NCI-H1092 (cell line): ENCODE measurements around the gene MUCL3.
"Not testable (repeated sequence)": the region's sequence is repeated elsewhere in the genome, so short reads cannot be mapped to it uniquely, and the experiment has no call there.

Experiments
- DNase-seq: peaks from one replicate; lab custom pipeline; 2025; lab: John Stamatoyannopoulos, UW

The MUCL3 gene

GRCh38 chr6:30939473-30939872, 1.3 kb upstream of the MUCL3 start:
- DNase-seq, result no peak

GRCh38 chr6:30942338-30943060, 1.7 kb downstream of the MUCL3 start:
- DNase-seq, result no peak

GRCh38 chr6:30944051-30944450, 3.3 kb downstream of the MUCL3 start:
- DNase-seq, result no peak

GRCh38 chr6:30945281-30945680, 4.5 kb downstream of the MUCL3 start:
- DNase-seq, result no peak

- no peak for DNase-seq
Observed at GRCh38 chr6:30947231-30947630, 6.5 kb downstream of the MUCL3 start.

GRCh38 chr6:30948811-30949210, 8.0 kb downstream of the MUCL3 start:
- no peak for DNase-seq

- DNase-seq, result no peak
Observed at GRCh38 chr6:30951907-30952469, 11.2 kb downstream of the MUCL3 start.

GRCh38 chr6:30954631-30955366, 14.0 kb downstream of the MUCL3 start:
- DNase-seq, result no peak

- DNase-seq, result no peak
Observed at GRCh38 chr6:30955367-30956042, 14.7 kb downstream of the MUCL3 start.

GRCh38 chr6:30957716-30958115, 16.9 kb downstream of the MUCL3 start:
- DNase-seq, result no peak

- no peak for DNase-seq
Observed at GRCh38 chr6:30960907-30961673, 20.3 kb downstream of the MUCL3 start.

GRCh38 chr6:30962716-30963115, 21.9 kb downstream of the MUCL3 start:
- no peak for DNase-seq

GRCh38 chr6:30963641-30964040, 22.9 kb downstream of the MUCL3 start:
- no peak for DNase-seq

- no peak for DNase-seq
Observed at GRCh38 chr6:30964075-30964474, 23.3 kb downstream of the MUCL3 start.

- DNase-seq, result no peak
Observed at GRCh38 chr6:30965140-30965601, 24.4 kb downstream of the MUCL3 start.

- DNase-seq, result no peak
Observed at GRCh38 chr6:30966154-30966553, 25.4 kb downstream of the MUCL3 start.

- DNase-seq, result not testable (repeated sequence)
Observed at GRCh38 chr6:30969171-30969570, 28.4 kb downstream of the MUCL3 start.

GRCh38 chr6:30970946-30971345, 30.2 kb downstream of the MUCL3 start:
- no peak for DNase-seq

GRCh38 chr6:30972816-30973215, 32.0 kb downstream of the MUCL3 start:
- no peak for DNase-seq

GRCh38 chr6:30974490-30975252, 33.9 kb downstream of the MUCL3 start:
- no peak for DNase-seq

GRCh38 chr6:30979141-30979540, 38.4 kb downstream of the MUCL3 start:
- DNase-seq, result no peak
